Kidney (tissue), 14 donors: Measurements from ENCODE around the gene KLHL3. TPM values are rescaled to one million over a fixed set of nuclear protein-coding genes. Genes with fewer than 3 reads are reported as not detected.

ENCODE experiments used
- DNase-seq, 5 donors: peaks; one replicate each; pipeline ENCODE4 v3.0.0-alpha.2; 2013 to 2020
- FAIRE-seq: peaks from 2 replicates; lab custom pipeline; 2012; peaks lifted over from hg19 to GRCh38; lab: Jason Lieb, UNC
- H3K27ac ChIP-seq, 2 donors: one replicate each; pipeline ENCODE4 v1.7.0; 2013; ENCODE audit warnings: low read depth in 2 of 2, low read length in 2 of 2, inconsistent platforms in 1 of 2
- H3K27me3 ChIP-seq: one replicate; pipeline ENCODE4 v1.7.1; 2013; ENCODE audit warnings: low read length, inconsistent platforms; ENCODE audit not compliant: control insufficient read depth, insufficient read depth
- H3K36me3 ChIP-seq, 3 donors: one replicate each; pipeline versions ENCODE4 v1.7.0 to v1.7.1; 2013; ENCODE audit warnings: low read length in 3 of 3, control low read depth in 1 of 3, inconsistent platforms in 1 of 3; ENCODE audit not compliant: insufficient read depth in 3 of 3, control insufficient read depth in 2 of 3
- H3K4me1 ChIP-seq, 3 donors: one replicate each; pipeline versions ENCODE4 v1.7.0 to v1.7.1; 2013; ENCODE audit warnings: low read length in 3 of 3, inconsistent platforms in 1 of 3, low read depth in 1 of 3; ENCODE audit not compliant: control insufficient read depth in 2 of 3, insufficient read depth in 2 of 3
- H3K4me3 ChIP-seq, 3 donors: one replicate each; pipeline versions ENCODE4 v1.7.0 to v1.8.1; 2013; ENCODE audit warnings: low read length in 3 of 3, control low read depth in 1 of 3, inconsistent platforms in 1 of 3
- H3K9ac ChIP-seq, 3 donors: one replicate each; pipeline versions ENCODE4 v1.7.0 to v1.7.1; 2013; ENCODE audit warnings: low read length in 3 of 3, control low read depth in 1 of 3, inconsistent platforms in 1 of 3
- H3K9me3 ChIP-seq, 3 donors: one replicate each; pipeline versions ENCODE4 v1.7.0 to v1.7.1; 2013; ENCODE audit warnings: low read length in 3 of 3, control low read depth in 1 of 3, inconsistent platforms in 1 of 3; ENCODE audit not compliant: control insufficient read depth in 2 of 3, insufficient read depth in 1 of 3
- intact Hi-C: fragments of 100-400 bp; cut with DNase I; formaldehyde crosslinking; loops from one replicate; pipeline ENCODE4 v1.11.1; 2022
- polyA plus RNA-seq: library from polyadenylated mRNA; stranded (reverse); fragments of 350-450 nt; fragmentation: Illumina TruSeq; extraction: RNeasy Lipid Tissue Mini Kit (QIAGEN cat#74804); gene quantifications from one replicate; pipeline ENCODE4 v1.2.3, GENCODE V29; 2014; ENCODE audit warnings: low read depth, low replicate concordance; ENCODE audit not compliant: insufficient read depth
- total RNA-seq: library from RNA; stranded (reverse); fragmentation: NEBNext Ultra II Directional; extraction: Animal tissue kit (Norgen Biotek cat#: 25700); gene quantifications from one replicate; pipeline ENCODE4 v1.2.1, GENCODE V29; 2021
- TF ChIP-seq, protein P1 (sequence below): IDR thresholded peaks from 3 replicates; pipeline ENCODE4 v1.5.1; 2012; ENCODE audit warnings: mild to moderate bottlenecking, moderate library complexity, borderline replicate concordance; ENCODE audit not compliant: insufficient read depth; ENCODE audit errors: extremely low read depth
- donor health status: control.
- donor health status: control.
- donor health status: control.
- donor health status: control.
- donor health status: control.
- donor health status: DM: yes; HTN: yes; CAD: no.
- donor health status: Normal renal cell carcinoma (clear cell type).

KLHL3 gene
- total and polyA plus RNA-seq, 2 donors from 2014 or later, result 8.6 to 15.0 TPM

DNA sequence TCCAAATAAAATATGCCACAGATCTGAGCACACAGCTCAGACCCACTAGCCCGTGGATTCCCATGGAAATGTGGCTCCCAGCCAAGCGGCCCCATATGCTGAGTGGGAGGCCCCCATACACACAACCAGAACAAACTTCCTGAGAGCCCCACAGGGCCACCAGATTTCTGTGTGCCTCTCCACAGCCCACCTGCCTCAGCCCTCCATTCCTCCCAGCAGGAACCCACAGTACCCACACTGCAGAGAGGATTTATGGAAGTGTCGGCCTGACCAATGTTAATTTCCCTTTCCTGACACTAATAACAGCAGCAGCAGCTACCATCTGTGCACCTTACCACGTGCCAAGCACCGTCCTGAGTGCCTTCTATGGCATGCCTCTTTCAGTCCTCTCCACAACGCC, 137.5 kb downstream of the KLHL3 start:
- no peak for DNase-seq
- TF ChIP-seq, protein P1, sequence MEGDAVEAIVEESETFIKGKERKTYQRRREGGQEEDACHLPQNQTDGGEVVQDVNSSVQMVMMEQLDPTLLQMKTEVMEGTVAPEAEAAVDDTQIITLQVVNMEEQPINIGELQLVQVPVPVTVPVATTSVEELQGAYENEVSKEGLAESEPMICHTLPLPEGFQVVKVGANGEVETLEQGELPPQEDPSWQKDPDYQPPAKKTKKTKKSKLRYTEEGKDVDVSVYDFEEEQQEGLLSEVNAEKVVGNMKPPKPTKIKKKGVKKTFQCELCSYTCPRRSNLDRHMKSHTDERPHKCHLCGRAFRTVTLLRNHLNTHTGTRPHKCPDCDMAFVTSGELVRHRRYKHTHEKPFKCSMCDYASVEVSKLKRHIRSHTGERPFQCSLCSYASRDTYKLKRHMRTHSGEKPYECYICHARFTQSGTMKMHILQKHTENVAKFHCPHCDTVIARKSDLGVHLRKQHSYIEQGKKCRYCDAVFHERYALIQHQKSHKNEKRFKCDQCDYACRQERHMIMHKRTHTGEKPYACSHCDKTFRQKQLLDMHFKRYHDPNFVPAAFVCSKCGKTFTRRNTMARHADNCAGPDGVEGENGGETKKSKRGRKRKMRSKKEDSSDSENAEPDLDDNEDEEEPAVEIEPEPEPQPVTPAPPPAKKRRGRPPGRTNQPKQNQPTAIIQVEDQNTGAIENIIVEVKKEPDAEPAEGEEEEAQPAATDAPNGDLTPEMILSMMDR, result no peak
- Histone ChIP-seq H3K9me3 (no peaks in the 10 kb centered on the region), H3K9ac (no peak overlapping the region), H3K4me3 (no peak overlapping the region), H3K27ac (no peak overlapping the region), H3K27me3 (no peaks in the 10 kb centered on the region), H3K4me1 (no peaks in the 10 kb centered on the region), H3K36me3 (no peaks in the 10 kb centered on the region)
- intact Hi-C loops, result no loop called here
- no peak for FAIRE-seq

DNA sequence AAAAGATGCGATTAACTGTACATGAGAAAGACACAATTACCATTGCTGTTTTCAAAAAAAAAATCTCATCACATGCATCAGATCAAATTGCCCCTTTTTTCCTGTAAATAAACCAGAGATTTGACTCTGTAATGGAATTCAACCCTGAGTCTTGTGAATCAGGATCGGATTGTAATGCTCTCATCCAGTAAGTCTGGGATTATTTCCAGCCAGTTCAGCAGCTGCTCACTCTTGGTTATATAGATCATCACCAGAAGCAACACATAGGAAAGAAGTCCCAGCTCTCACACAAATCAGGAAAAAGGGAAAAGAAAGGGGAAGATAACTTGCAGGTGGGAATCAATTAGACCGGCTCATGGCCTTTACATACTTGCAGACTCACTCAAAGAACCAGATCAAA, 138.9 kb downstream of the KLHL3 start:
- intact Hi-C loops, result no loop called here
- H3K4me1 ChIP-seq, result no peaks in the 10 kb centered on the region
- no peak for DNase-seq
- H3K27ac ChIP-seq, result no peak overlapping the region
- TF ChIP-seq, protein P1, result no peak
- no peak overlapping the region for H3K4me3 ChIP-seq
- H3K27me3 ChIP-seq, result no peaks in the 10 kb centered on the region
- no peak for FAIRE-seq
- no peaks in the 10 kb centered on the region for H3K36me3 ChIP-seq
- peaks cover 0 to 5% (median 0%) of the 10 kb centered on the region in 3 donors for H3K9me3 ChIP-seq
- no peak overlapping the region for H3K9ac ChIP-seq

DNA sequence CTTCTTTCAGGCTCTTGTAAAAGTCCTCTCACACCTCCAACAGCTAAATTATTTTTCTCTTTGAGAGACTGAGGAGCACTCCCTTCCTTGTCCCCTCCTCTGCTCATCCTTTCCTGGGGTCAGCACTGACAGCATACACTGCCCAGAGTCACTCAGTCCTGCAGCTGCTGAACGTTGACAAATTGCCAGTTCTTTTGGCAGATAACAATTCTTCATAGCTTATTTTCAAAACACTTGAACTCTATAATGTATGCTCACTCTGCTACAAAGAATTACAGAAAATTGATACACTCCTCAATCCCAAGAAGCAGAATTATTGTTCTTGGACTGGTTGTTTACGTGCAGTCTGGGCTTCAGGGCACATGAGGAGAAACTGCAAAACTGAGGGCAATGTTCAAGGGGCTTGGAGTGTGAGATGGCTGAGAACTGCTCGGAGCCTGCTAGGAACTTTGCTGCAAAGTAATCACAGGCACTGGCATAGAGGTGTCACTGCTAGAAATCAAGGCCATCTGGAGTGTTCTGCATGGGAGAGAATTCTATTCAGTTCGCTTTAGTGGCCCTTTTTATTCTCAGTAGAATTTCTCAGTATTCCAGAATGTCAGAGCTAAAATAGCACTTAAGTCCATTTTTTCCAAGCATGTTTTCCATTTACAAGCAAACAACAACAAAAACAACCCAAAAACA, 140.4 kb downstream of the KLHL3 start:
- Histone ChIP-seq H3K27ac (no peak overlapping the region), H3K9me3 (peaks cover 0 to 5% (median 0%) of the 10 kb centered on the region in 3 donors), H3K4me1 (no peaks in the 10 kb centered on the region), H3K36me3 (no peaks in the 10 kb centered on the region), H3K4me3 (no peak overlapping the region), H3K27me3 (no peaks in the 10 kb centered on the region), H3K9ac (no peak overlapping the region)
- intact Hi-C loops, result no loop called here
- DNase-seq (no peak), FAIRE-seq (no peak)
- TF ChIP-seq, protein P1, result no peak
